HG03378 (cell line): ENCODE measurements around the gene RBM33.
"Not testable (repeated sequence)": the region's sequence is repeated elsewhere in the genome, so short reads cannot be mapped to it uniquely, and the experiment has no call there.

Experiments used
- ATAC-seq: cut with Tn5 transposase; IDR thresholded peaks from one replicate; pipeline ENCODE4 v1.9.1; 2021; ENCODE audit warnings: mild to moderate bottlenecking, moderate library complexity; ENCODE audit not compliant: unreplicated experiment

The RBM33 gene

DNA sequence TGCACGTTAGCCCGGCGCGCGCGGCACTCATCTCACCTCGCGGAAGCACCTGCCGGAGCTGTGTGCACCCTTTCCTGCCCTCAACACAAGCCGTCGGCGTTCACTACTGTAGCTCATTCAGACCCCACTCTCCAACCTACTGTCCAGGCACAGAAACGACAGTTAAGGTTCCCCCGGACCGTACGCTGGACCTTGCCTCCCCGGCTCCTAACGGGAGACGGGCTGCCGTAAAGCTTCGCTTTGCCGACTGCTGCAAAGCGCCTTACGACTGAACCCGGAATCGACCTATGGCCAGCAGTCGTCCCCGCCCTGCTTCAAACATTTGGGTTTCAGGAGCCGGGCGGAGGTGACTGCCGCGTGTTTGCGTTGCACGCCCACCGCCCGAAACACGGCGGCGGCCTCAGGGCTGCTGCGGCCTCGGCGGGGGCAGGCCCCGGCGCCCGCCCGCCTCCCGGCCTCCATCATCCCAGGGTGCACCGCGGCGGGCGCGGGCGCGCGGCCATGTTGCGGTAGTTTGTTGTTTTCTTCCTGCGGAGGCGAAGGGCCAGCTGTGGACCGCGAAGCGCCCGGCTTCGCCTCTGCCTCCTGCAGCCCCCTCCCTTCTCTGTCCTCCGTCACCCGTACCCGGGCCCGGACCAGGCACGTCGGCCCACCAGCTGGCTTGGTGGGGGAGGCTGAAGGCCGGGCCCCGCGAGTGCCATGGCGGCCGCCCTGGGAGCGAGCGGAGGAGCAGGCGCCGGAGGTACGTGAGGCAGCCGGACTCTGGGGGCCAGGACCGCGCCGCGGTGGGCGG lies at the start of gene RBM33:
TSS of gene RBM33 (plus strand) at position 484 of the 793 bp plus-strand sequence. CDS start at position 700, 216 bp downstream.
- peak; percentile 65 for ATAC-seq

GRCh38 chr7:155594961-155595366 lies 49.5 kb upstream of the RBM33 start:
- ATAC-seq: no peak

DNA sequence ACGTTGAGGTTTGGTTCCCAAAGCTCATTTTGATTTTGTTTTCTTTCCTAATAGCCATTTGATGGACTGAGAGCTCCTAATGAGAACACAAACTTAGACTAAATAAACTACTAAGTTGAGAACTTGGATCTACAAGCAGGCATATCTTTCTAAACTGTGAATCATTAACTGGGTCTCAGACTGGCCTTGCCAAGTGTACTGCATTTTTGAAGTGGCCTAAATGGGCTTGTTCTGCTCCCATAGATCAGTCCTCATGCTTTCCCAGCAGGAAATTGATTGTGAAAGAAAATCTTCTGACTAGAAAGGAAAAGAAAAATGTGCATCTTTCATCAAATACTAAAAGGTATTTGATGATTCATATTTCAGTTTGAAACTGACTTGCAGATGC lies 46.7 kb upstream of the RBM33 start:
- no peak for ATAC-seq

GRCh38 chr7:155598810-155599210 lies 45.7 kb upstream of the RBM33 start:
- peak; percentile 83 for ATAC-seq

- ATAC-seq: no peak
Observed at GRCh38 chr7:155602156-155602555, 42.3 kb upstream of the RBM33 start.

GRCh38 chr7:155602750-155603149 lies 41.7 kb upstream of the RBM33 start:
- no peak for ATAC-seq

DNA sequence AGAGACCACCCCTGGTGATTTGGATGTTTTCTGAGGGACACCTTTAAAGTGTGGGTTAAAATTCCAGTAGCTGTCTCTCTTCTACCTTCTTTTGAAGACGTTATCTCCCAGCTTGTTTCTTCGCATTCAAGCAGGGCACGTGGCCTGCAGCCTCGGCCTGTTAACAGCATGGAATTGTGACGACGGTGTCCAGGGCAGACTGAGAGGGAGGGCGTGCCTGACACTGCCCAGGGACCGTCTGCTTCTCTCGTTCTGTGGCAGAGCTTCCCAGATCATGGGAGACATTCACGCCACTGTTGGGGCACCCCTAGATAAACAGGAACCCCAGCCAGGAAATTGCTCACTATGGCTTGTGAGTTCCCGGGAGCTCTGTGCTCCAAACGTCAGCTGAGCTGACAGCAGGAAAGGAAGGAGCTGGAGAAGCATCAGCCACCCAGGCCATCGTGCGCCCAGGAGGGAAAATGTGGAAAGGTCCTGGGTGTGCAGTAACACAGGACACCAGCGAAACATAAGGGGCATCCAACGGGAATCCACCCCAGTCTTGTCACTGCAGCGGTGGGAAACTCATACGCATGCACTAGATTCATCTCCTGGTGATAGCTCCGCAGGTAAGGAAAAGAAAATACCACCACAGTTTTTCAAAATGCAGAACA lies 41.1 kb upstream of the RBM33 start:
- no peak for ATAC-seq

GRCh38 chr7:155603858-155604503 lies 40.5 kb upstream of the RBM33 start:
- ATAC-seq: no peak

- ATAC-seq: no peak
Observed at GRCh38 chr7:155604504-155604997, 39.9 kb upstream of the RBM33 start.

DNA sequence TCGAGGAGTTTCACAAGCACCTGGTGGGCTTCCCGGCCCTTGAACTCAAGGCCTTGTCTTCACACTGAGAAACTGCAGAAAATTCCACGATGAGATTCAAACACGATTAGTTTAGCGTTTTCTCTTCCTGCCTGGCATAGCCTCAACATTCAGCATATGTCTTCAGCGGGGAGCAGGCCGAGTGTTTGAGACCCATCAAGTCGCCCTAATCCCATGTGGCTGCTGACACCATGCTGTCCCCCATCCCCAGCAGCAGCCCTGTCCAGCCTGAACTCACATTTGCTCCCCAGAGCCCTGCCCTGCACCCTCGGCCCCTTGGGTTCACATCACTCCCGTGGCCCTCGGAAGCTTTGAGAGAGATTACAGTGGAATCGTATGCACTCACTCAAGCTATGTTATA lies 35.3 kb upstream of the RBM33 start:
- ATAC-seq: no peak

DNA sequence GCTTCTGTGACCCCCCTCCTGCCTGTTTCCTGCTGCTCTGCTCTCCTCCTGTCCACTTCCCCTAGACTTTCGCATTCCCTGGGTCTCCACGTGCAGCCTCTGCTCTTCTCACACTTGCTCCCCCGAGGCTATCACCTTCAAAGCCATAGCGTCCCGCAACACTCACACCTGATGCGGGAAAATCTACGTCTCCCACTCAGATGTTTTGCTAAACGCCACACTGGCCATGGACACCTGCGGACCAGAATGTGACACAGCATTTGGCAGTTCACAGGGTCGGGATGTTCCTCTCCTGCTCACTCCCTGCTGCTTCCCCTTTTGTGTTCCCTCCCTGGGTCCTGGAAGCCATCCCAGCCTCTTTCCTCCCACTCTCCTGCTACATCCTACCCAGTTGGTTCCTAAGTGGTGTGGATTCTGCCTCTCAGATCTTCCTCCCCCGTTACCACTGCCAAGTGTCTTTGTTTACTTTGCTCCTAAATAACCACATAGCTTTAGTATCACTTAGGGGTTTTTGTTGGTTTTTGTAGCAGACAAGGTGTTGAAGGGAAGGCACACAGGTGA lies 33.7 kb upstream of the RBM33 start:
- no peak for ATAC-seq

DNA sequence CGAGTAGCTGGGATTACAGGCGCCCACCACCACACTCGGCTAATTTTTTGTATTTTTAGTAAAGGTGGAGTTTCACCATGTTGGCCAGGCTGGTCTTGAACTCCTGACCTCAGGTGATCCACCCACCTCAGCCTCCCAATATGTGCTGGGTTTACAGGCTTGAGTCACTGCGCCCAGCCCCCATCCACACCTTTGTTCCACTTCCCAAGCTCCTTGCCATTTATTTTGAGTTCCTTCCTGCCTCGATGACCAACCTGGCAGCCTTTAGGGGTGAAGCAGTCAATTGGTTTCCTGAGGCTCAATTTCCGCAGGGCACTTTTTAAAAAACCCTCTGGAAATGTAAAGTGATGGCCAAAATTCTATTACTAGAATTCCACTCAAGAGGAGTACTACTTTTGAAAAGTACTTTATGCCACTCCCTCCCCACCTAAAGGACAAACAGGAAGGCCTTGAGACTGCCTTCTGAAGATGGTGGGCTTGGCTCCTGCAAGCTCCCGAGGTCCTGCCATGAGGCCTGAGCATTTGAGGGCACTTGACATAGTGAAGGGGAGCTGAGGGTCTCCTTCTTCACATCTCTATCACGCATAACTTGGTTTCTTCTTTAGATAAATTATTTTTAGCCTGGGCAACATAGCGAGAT lies 32.5 kb upstream of the RBM33 start:
- ATAC-seq: no peak

DNA sequence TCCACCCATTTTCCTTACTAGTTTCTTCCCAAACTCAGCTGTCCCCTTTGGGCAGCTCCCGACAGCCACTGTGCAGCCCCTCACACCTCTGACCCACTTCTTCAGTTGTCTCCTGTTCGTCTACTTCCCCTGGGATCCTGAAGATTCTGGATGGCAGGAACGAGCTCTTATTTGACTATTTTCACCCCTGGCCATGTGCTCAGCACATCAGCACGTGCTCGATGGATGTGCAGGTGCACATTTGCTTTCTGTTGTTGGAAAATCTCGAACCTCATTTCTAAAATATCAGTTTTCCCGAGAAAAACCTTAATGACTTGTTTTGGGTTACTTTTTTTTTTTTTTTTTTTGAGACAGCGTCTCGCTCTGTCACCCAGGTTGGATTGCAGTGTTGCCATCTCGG lies 31.8 kb upstream of the RBM33 start:
- no peak for ATAC-seq

GRCh38 chr7:155615085-155615484 lies 29.4 kb upstream of the RBM33 start:
- ATAC-seq: not testable (repeated sequence)

DNA sequence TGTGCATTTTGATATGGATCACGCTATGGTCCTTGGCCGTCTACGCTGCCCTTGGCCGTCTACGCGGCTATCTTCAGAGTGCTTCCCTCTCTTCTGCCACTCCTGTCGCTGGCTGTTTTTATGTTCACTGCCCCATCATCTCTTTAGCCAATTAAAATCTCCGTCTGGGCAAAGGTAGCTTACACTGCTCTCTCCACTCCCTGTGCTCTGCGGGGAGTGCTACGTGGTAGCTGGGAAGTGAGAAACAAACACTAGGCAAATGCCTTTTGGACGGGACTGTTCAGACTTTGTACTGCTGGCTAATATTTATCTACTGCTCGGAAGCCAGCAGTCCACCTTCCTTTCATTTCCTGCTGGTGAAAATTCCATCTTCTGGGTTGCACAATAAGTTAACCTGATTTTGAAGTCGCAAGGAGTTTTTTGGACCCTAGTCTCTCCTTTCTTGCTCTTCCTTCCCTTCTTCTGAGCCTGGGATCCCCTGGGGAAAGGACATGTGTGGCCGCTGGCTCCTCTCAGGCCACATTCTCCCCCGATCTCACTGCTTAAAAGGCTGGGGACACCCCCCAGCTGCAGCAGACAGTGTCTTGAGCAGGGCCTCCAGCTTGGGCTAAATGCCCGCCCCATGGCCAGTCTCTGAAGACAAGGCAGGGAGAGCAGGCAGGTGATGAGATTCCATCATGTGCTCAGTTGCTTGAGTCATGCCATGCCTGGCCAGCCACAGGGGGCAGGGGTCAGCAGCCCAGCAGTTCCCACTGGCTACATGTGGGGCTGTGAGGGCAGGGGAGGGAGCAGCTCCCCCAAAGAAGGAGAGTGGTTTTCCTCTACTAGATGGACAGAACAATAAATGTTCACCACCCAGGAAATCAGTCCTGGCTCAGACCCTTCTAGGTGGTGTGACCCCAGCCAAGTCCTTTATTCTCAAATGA lies 25.5 kb upstream of the RBM33 start:
- no peak for ATAC-seq

- no peak for ATAC-seq
Observed at GRCh38 chr7:155619634-155620271, 24.7 kb upstream of the RBM33 start.

DNA sequence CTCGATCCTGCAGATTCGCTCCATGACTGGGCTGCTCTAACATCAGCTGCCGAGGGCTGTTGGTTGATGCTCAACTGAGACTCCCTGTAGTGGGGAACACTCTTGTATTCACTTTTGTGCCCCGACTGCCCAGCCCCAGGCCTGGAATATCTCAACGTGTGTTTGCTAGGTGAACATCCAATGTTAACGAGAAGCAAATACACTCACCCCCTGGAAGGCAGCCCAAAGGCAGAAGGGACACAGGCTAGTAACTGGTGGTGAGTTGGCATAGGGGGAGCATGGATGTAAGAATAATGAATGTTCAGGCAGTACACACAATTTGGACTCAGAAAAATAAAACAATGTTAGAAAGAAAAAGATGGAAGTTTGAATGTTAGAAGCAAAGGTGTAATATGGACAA lies 24.0 kb upstream of the RBM33 start:
- no peak for ATAC-seq

- ATAC-seq: no peak
Observed at GRCh38 chr7:155621418-155621980, 23.0 kb upstream of the RBM33 start.

DNA sequence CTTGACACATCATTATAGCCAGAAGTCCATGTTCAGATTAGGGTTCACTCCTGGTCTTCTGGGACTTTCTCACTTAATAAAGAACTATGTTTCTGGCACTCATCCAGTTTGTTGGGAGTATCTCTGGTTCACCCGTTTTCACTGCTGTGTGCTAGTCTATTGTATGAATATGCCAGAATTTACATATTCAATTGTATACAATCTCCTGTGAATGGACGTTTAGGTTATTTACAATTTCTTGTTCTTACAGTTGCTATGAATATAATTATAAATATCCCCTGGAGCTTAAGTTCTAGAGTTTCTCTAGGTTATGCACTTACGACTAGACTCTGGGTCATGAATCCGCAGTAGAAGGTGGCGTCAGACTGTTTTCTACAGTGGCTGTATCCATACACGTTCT lies 20.0 kb upstream of the RBM33 start:
- no peak for ATAC-seq
